H1 (cell line): ENCODE data around the gene GRID1. TPM values are rescaled to one million over a fixed set of nuclear protein-coding genes. Genes with fewer than 3 reads are reported as not detected.

ENCODE experiments used
- KDM4A ChIP-seq: IDR thresholded peaks from one replicate; pipeline ENCODE4 v1.7.1; 2012; ENCODE audit warnings: low read depth, mild to moderate bottlenecking, moderate library complexity, low read length, inconsistent platforms; ENCODE audit not compliant: severe bottlenecking
- RAD21 ChIP-seq, 2 experiments: IDR thresholded peaks in 1 of 2; conservative IDR thresholded peaks in 1 of 2; 2 replicates each; pipeline ENCODE4 v1.6.1; 2011; ENCODE audit warnings: low read depth in 2 of 2, low read length in 2 of 2, improper control_type of control experiment in 1 of 2, inconsistent platforms in 1 of 2, mild to moderate bottlenecking in 1 of 2, moderate library complexity in 1 of 2
- RNF2 ChIP-seq: fragments of 200-900, 300-1000 bp; sonication (generic); IDR thresholded peaks from 2 replicates; pipeline ENCODE4 v1.7.1; 2016; ENCODE audit warnings: borderline replicate concordance, low read depth, mild to moderate bottlenecking, antibody characterized with exemption, low read length; ENCODE audit not compliant: poor library complexity, severe bottlenecking; ENCODE audit errors: missing control alignments
- polyA plus RNA-seq, 7 experiments: library from polyadenylated mRNA; depleted of rRNA in 3 of 7; stranded (reverse) in 5 of 7; unstranded in 2 of 7; fragments of >200 nt in 5 of 7; fragments of 200-250 nt in 2 of 7; gene quantifications; 1 replicate in 5 of 7; 2 replicates in 1 of 7; 4 replicates in 1 of 7; pipeline versions ENCODE4 v1.2.1 to v1.2.3, GENCODE V29; 2011 to 2013; ENCODE audit warnings: missing spikeins in 2 of 7, mixed read lengths in 2 of 7
- total RNA-seq: library from RNA; stranded (reverse); fragmentation: NEBNext Ultra II Directional; extraction: Animal tissue kit (Norgen Biotek cat#: 25700); gene quantifications from 2 replicates; pipeline ENCODE4 v1.2.1, GENCODE V29; 2021

The GRID1 gene
- total and polyA plus RNA-seq, 2 of the 8 experiments (the other 6 are each of a cell fraction or from before 2014, with no cell fraction given) = 0.22 to 0.30 TPM

GRCh38 chr10:85788570-85788969 is 578.0 kb downstream of the GRID1 start (continued):
- TF ChIP-seq RAD21 (IDR thresholded peaks at IDR 0.05 in 1 of 2, conservative IDR thresholded peaks at IDR 0.05 in 1 of 2; ENCODE audit: low read depth in 2 of 2, low read length in 2 of 2) = no peak
- no peak for TF ChIP-seq RNF2
- TF ChIP-seq KDM4A = no peak
